ENCODE measurements around the gene REXO1.

Gene REXO1

DNA sequence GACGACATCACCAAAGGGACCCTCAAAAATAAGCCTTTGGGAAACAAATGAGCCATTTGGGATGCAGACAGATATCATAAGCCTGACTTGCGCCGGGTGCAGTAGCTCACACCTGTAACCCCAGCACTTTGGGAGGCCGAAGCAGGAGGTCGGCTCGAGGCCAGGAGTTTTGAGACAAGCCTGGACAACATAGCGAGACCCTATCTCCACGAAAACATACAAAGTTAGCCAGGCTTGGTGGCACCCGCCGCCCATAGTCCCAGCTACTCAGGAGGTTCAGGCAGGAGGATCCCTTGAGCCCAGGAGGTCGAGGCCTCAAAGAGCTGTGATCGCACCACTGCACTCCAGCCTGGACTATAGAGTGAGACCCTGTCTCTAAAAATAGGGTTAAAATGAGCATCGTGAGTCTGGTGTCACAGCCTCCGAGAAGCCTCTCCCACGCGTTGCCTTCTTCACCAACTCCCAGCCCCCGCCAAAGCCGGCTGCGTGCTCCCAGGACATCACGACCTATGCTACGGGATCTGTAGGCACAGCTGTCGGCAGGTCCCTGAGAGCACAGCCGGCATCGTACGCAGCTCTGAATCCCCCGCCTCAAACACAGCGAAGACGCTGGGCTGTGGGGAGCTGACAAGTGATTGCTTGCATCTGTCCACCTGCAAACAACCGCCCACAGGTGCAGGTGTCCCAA, 1.6 kb downstream of the REXO1 start:
- no peak for TF ChIP-seq TAF1 (IDR thresholded peaks at IDR 0.05; ENCODE audit: borderline replicate concordance, insufficient read depth, low read length)
- no peak for TF ChIP-seq SIN3A (IDR thresholded peaks at IDR 0.05; ENCODE audit: borderline replicate concordance, insufficient read depth, low read length)
- TF ChIP-seq FOXP2 (optimal IDR thresholded peaks at IDR 0.05; ENCODE audit: borderline replicate concordance, extremely low read depth, extremely low read length, insufficient read depth), result no peak
- TF ChIP-seq POLR2AphosphoS5 (IDR thresholded peaks at IDR 0.05; ENCODE audit: low read depth, low read length), result no peak
- TF ChIP-seq, protein P1, sequence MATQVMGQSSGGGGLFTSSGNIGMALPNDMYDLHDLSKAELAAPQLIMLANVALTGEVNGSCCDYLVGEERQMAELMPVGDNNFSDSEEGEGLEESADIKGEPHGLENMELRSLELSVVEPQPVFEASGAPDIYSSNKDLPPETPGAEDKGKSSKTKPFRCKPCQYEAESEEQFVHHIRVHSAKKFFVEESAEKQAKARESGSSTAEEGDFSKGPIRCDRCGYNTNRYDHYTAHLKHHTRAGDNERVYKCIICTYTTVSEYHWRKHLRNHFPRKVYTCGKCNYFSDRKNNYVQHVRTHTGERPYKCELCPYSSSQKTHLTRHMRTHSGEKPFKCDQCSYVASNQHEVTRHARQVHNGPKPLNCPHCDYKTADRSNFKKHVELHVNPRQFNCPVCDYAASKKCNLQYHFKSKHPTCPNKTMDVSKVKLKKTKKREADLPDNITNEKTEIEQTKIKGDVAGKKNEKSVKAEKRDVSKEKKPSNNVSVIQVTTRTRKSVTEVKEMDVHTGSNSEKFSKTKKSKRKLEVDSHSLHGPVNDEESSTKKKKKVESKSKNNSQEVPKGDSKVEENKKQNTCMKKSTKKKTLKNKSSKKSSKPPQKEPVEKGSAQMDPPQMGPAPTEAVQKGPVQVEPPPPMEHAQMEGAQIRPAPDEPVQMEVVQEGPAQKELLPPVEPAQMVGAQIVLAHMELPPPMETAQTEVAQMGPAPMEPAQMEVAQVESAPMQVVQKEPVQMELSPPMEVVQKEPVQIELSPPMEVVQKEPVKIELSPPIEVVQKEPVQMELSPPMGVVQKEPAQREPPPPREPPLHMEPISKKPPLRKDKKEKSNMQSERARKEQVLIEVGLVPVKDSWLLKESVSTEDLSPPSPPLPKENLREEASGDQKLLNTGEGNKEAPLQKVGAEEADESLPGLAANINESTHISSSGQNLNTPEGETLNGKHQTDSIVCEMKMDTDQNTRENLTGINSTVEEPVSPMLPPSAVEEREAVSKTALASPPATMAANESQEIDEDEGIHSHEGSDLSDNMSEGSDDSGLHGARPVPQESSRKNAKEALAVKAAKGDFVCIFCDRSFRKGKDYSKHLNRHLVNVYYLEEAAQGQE (IDR thresholded peaks at IDR 0.05; ENCODE audit: insufficient read depth in 1 of 2, low read depth in 2 of 2, low read length in 2 of 2), result no peak

DNA sequence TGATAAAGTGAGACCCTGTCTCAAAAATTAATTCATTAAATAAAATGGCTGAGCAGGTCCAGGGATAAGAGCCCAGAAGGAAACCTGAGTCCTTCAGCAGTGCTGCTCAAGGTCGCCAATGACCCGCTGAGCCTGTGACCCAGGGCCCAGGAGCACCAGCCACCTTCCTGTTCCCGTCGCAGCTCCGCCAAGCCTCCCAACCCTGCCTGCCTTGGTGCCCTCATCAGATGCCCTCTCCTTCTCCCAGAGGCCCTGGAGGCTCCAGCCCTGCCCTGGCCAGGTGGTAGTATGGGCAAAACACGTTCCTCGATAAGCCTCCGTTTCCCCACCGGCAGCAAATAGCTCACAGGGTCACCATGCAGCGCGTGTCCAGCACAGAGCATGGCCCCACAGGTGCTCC, 2.6 kb downstream of the REXO1 start:
- TF ChIP-seq, protein P1 (IDR thresholded peaks at IDR 0.05; ENCODE audit: insufficient read depth in 1 of 2, low read depth in 2 of 2, low read length in 2 of 2), result no peak
- no peak for TF ChIP-seq POLR2AphosphoS5 (IDR thresholded peaks at IDR 0.05; ENCODE audit: low read depth, low read length)
- no peak for TF ChIP-seq SIN3A (IDR thresholded peaks at IDR 0.05; ENCODE audit: borderline replicate concordance, insufficient read depth, low read length)
- TF ChIP-seq FOXP2 (optimal IDR thresholded peaks at IDR 0.05; ENCODE audit: borderline replicate concordance, extremely low read depth, extremely low read length, insufficient read depth), result no peak
- no peak for TF ChIP-seq TAF1 (IDR thresholded peaks at IDR 0.05; ENCODE audit: borderline replicate concordance, insufficient read depth, low read length)

DNA sequence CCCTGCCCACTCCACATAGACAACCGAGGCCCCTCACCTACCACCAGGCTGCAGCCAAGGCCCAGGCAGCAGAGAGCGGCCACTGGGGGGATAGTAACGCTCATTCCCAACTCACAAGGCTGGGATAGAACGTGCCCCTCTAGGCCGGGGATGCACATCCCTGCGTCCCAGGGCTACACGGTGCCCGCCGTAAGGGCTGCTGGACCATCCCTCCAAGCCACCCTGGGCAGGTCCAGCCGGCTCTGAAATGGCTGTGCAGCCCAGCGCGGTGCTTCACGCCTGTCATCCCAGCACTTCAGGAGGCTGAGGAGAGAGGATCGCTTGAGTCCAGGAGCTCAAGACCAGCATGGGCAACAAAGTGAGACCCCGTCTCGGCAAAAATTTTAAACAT, 3.2 kb downstream of the REXO1 start:
- no peak for TF ChIP-seq POLR2AphosphoS5 (IDR thresholded peaks at IDR 0.05; ENCODE audit: low read depth, low read length)
- no peak for TF ChIP-seq FOXP2 (optimal IDR thresholded peaks at IDR 0.05; ENCODE audit: borderline replicate concordance, extremely low read depth, extremely low read length, insufficient read depth)
- TF ChIP-seq, protein P1 (IDR thresholded peaks at IDR 0.05; ENCODE audit: insufficient read depth in 1 of 2, low read depth in 2 of 2, low read length in 2 of 2), result no peak
- no peak for TF ChIP-seq TAF1 (IDR thresholded peaks at IDR 0.05; ENCODE audit: borderline replicate concordance, insufficient read depth, low read length)
- no peak for TF ChIP-seq SIN3A (IDR thresholded peaks at IDR 0.05; ENCODE audit: borderline replicate concordance, insufficient read depth, low read length)

DNA sequence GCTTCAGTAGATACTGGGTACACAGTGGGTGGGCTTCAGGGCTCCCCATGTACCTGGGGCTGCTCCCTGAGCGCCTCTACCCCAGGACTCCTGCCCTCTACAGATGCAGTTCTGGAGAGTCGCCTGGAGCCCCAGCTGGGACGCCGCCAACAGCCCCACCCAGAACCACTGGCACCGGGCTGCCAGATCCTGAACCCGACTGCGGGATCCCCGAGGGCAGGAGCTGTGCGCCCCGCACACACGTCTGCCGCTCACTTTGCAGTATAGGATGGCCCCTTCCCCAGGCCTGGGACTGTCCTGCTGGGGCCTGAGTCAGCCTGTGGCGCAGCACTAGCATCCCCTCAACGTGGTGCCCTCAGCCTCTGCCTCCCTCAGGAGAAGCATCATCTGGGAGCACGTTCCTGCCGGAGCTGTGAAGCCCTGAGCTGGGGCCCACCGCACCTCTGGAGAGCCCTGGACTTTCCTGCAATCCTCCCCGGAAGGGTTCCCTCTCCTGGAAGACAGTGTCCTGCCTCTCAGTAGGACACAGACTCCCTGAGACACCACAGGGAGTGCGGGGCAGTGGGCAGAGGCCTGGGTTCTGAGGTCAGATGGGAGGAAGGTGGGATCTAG, 3.7 kb downstream of the REXO1 start:
- no peak for TF ChIP-seq POLR2AphosphoS5 (IDR thresholded peaks at IDR 0.05; ENCODE audit: low read depth, low read length)
- TF ChIP-seq SIN3A (IDR thresholded peaks at IDR 0.05; ENCODE audit: borderline replicate concordance, insufficient read depth, low read length), result no peak
- TF ChIP-seq, protein P1 (IDR thresholded peaks at IDR 0.05; ENCODE audit: insufficient read depth in 1 of 2, low read depth in 2 of 2, low read length in 2 of 2), result no peak
- no peak for TF ChIP-seq TAF1 (IDR thresholded peaks at IDR 0.05; ENCODE audit: borderline replicate concordance, insufficient read depth, low read length)
- no peak for TF ChIP-seq FOXP2 (optimal IDR thresholded peaks at IDR 0.05; ENCODE audit: borderline replicate concordance, extremely low read depth, extremely low read length, insufficient read depth)

Data from PFSK-1 (cell line).